GM23248 (cell line): ENCODE results near the gene MAP2. TPM values are rescaled to one million over a fixed set of nuclear protein-coding genes. Genes with fewer than 3 reads are reported as not detected.

ENCODE experiments used
- DNase-seq: peaks from one replicate; pipeline ENCODE4 v3.0.0-alpha.2; 2015
- H2AFZ ChIP-seq: fragments of 200-600 bp; sonication (generic); 2 replicates; pipeline ENCODE4 v1.6.1; 2016; ENCODE audit warnings: antibody characterized with exemption
- H3F3A ChIP-seq: fragments of 200-600 bp; sonication (generic); 2 replicates; pipeline ENCODE4 v1.6.1; 2016; ENCODE audit warnings: mild to moderate bottlenecking, antibody characterized with exemption, mixed run types; ENCODE audit not compliant: insufficient read depth
- H3K27ac ChIP-seq: fragments of 200-600 bp; sonication (generic); 2 replicates; pipeline ENCODE4 v1.5.1; 2016; ENCODE audit warnings: mild to moderate bottlenecking
- H3K27me3 ChIP-seq: fragments of 200-600 bp; sonication (generic); replicated peaks from 2 replicates; pipeline ENCODE4 v1.6.1; 2016; ENCODE audit warnings: mild to moderate bottlenecking; ENCODE audit not compliant: insufficient read depth
- H3K36me3 ChIP-seq: fragments of 200-600 bp; sonication (generic); 2 replicates; pipeline ENCODE4 v1.6.1; 2016; ENCODE audit warnings: low read depth, mild to moderate bottlenecking
- H3K4me1 ChIP-seq: fragments of 200-600 bp; sonication (generic); 2 replicates; pipeline ENCODE4 v1.6.1; 2016; ENCODE audit warnings: mild to moderate bottlenecking; ENCODE audit not compliant: insufficient read depth
- H3K4me2 ChIP-seq: fragments of 200-600 bp; sonication (generic); one replicate; pipeline ENCODE4 v1.6.1; 2016; ENCODE audit warnings: mild to moderate bottlenecking; ENCODE audit not compliant: unreplicated experiment
- H3K4me3 ChIP-seq: fragments of 200-600 bp; sonication (generic); 2 replicates; pipeline ENCODE4 v1.5.1; 2016; ENCODE audit warnings: mild to moderate bottlenecking
- H3K79me2 ChIP-seq: fragments of 200-600 bp; sonication (generic); 2 replicates; pipeline ENCODE4 v1.6.1; 2016; ENCODE audit warnings: mild to moderate bottlenecking; ENCODE audit not compliant: insufficient read depth
- H3K9ac ChIP-seq: fragments of 200-600 bp; sonication (generic); 2 replicates; pipeline ENCODE4 v1.6.1; 2016; ENCODE audit warnings: mild to moderate bottlenecking
- H3K9me2 ChIP-seq: fragments of 200-600 bp; sonication (generic); 2 replicates; pipeline ENCODE4 v1.6.1; 2016; ENCODE audit warnings: mixed run types, mild to moderate bottlenecking, moderate library complexity; ENCODE audit not compliant: insufficient read depth
- H3K9me3 ChIP-seq: fragments of 200-600 bp; sonication (generic); one replicate; pipeline ENCODE4 v1.6.1; 2017; ENCODE audit warnings: low read depth
- H4K20me1 ChIP-seq: fragments of 200-600 bp; sonication (generic); 2 replicates; pipeline ENCODE4 v1.6.0; 2016; ENCODE audit not compliant: insufficient read depth
- EZH2 ChIP-seq: fragments of 200-600 bp; sonication (generic); IDR thresholded peaks from 2 replicates; pipeline ENCODE4 v1.6.1; 2018; ENCODE audit warnings: antibody characterized with exemption, mild to moderate bottlenecking; ENCODE audit not compliant: insufficient read depth, poor library complexity, severe bottlenecking
- EZH2phosphoT487 ChIP-seq: fragments of 200-600 bp; sonication (generic); IDR thresholded peaks from 2 replicates; pipeline ENCODE4 v1.6.1; 2018; ENCODE audit warnings: antibody characterized with exemption, moderate library complexity, mild to moderate bottlenecking, low read depth; ENCODE audit not compliant: insufficient read depth
- WGBS, 2 experiments: methylation state at CpG; one replicate each; pipeline ENCODE4 v1.1.6; 2015 to 2017; ENCODE audit warnings: low lambda C conversion rate in 2 of 2, low coverage in 1 of 2; ENCODE audit errors: missing lambda C conversion rate in 2 of 2; 5-methylcytosine and 5-hydroxymethylcytosine counted together
- in situ Hi-C: fragments of 300-500 bp; cut with MboI; formaldehyde crosslinking; loops from 2 replicates; pipeline ENCODE4 v1.15.0; 2020
- polyA plus RNA-seq: library from polyadenylated mRNA; unstranded; fragments of >200 nt; fragmentation: Nextera tagmentation; extraction: Ambion mirVana; gene quantifications from 2 replicates; pipeline ENCODE4 v1.2.1, GENCODE V29; 2016
- total RNA-seq: library from RNA; depleted of rRNA; stranded (reverse); fragments of >200 nt; shearing (Covaris generic); gene quantifications from 2 replicates; pipeline ENCODE4 v1.2.3, GENCODE V29; 2014

MAP2 gene
- total and polyA plus RNA-seq, 2 experiments from 2014 or later = 1.1 to 7.6 TPM

- no peak for TF ChIP-seq EZH2
- TF ChIP-seq EZH2phosphoT487 = no peak
- H3K4me2 ChIP-seq = no peak overlapping the region
- H2AFZ ChIP-seq = no peak overlapping the region
- H3K27ac ChIP-seq = no peak overlapping the region
- no peaks in the 10 kb centered on the region for H4K20me1 ChIP-seq
- H3K9ac ChIP-seq = no peak overlapping the region
- H3K36me3 ChIP-seq = no peaks in the 10 kb centered on the region
- H3K27me3 ChIP-seq = no peaks in the 10 kb centered on the region
- 0 to 5% methylated on average over 1 of the region's 1 CpG for WGBS, 2 experiments
- DNase-seq = no peak
- H3K79me2 ChIP-seq = no peaks in the 10 kb centered on the region
- H3K9me3 ChIP-seq = no peaks in the 10 kb centered on the region
- H3K4me1 ChIP-seq = no peaks in the 10 kb centered on the region
- no peaks in the 10 kb centered on the region for H3K9me2 ChIP-seq
- in situ Hi-C loops = no loop called here
- no peak overlapping the region for H3K4me3 ChIP-seq
- H3F3A ChIP-seq = no peaks in the 10 kb centered on the region
Measured at GRCh38 chr2:209602259-209602658, 178.4 kb downstream of the MAP2 start.

GRCh38 chr2:209609531-209609930 lies 185.7 kb downstream of the MAP2 start:
- Histone ChIP-seq H3K9me2 (no peaks in the 10 kb centered on the region), H3K9ac (no peak overlapping the region), H3K9me3 (no peaks in the 10 kb centered on the region), H4K20me1 (no peaks in the 10 kb centered on the region), H3K79me2 (no peaks in the 10 kb centered on the region), H3K4me1 (no peaks in the 10 kb centered on the region), H3K27ac (no peak overlapping the region), H3K27me3 (no peaks in the 10 kb centered on the region), H3K4me2 (no peak overlapping the region), H3F3A (no peaks in the 10 kb centered on the region), H2AFZ (no peak overlapping the region), H3K36me3 (no peaks in the 10 kb centered on the region), H3K4me3 (no peak overlapping the region)
- WGBS, 2 experiments = 43% methylated on average over 2 of the region's 2 CpGs
- TF ChIP-seq EZH2 = no peak
- in situ Hi-C loops = no loop called here
- DNase-seq = no peak

GRCh38 chr2:209610631-209611030 lies 186.8 kb downstream of the MAP2 start:
- no peaks in the 10 kb centered on the region for H3K27me3 ChIP-seq
- H2AFZ ChIP-seq = no peak overlapping the region
- no peak overlapping the region for H3K4me3 ChIP-seq
- H3K79me2 ChIP-seq = no peaks in the 10 kb centered on the region
- H3K9me3 ChIP-seq = no peaks in the 10 kb centered on the region
- H3K4me2 ChIP-seq = no peak overlapping the region
- no peaks in the 10 kb centered on the region for H3K36me3 ChIP-seq
- no peak overlapping the region for H3K27ac ChIP-seq
- TF ChIP-seq EZH2phosphoT487 = no peak
- no peak for TF ChIP-seq EZH2
- H3K4me1 ChIP-seq = no peaks in the 10 kb centered on the region
- DNase-seq = no peak
- no peak overlapping the region for H3K9ac ChIP-seq
- H3K9me2 ChIP-seq = no peaks in the 10 kb centered on the region
- WGBS, 2 experiments = 72 to 88% methylated on average over 1 of the region's 1 CpG
- no peaks in the 10 kb centered on the region for H3F3A ChIP-seq
- in situ Hi-C loops = no loop called here
- no peaks in the 10 kb centered on the region for H4K20me1 ChIP-seq

- Histone ChIP-seq H2AFZ (no peak overlapping the region), H3K36me3 (no peaks in the 10 kb centered on the region), H3K4me1 (no peaks in the 10 kb centered on the region), H3K27me3 (no peaks in the 10 kb centered on the region), H3K9ac (no peak overlapping the region), H3K9me2 (no peaks in the 10 kb centered on the region), H4K20me1 (no peaks in the 10 kb centered on the region), H3F3A (no peaks in the 10 kb centered on the region), H3K9me3 (no peaks in the 10 kb centered on the region), H3K4me3 (no peak overlapping the region), H3K79me2 (no peaks in the 10 kb centered on the region), H3K27ac (no peak overlapping the region), H3K4me2 (no peak overlapping the region)
- in situ Hi-C loops = no loop called here
- TF ChIP-seq EZH2 = no peak
- no peak for TF ChIP-seq EZH2phosphoT487
- WGBS, 2 experiments = 34 to 42% methylated on average over 5 of the region's 5 CpGs
- no peak for DNase-seq
Measured at GRCh38 chr2:209613649-209614305, 189.9 kb downstream of the MAP2 start.
